ENCODE measurements around the gene CHRM4.
A peak's percentile ranks its signal among the peaks of the same experiment; 100 is the strongest.

Gene CHRM4

DNA sequence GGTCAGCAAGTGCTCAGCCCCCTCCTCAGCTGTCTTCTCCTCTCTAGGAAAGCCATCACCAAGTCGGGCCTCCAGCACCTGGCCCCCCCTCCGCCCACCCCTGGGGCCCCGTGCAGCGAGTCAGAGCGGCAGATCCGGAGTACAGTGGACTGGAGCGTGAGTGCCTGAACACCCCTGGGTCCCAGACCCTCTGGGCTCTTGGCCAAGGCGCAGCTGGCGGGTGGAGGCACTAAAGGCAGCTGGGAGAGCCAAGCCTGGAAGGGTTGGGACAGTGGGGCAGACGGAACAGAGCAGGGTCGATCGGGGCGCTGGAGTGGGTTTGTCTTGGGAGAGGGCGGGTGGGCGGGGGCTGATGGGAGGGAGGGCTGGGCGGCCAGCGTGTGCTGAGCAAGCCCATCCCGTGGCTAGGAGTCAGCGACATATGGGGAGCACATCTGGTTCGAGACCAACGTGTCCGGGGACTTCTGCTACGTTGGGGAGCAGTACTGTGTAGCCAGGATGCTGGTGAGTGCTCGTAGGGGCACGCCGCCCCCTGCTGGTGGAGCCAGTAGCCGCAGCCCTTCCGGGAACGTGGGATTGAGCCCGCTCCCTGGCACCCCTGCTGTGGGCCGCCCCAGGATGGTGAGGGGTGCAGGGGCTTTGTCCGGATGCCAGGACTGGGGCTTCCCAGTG lies 24.2 kb downstream of the CHRM4 start:
- DNase-seq = peak; percentile 88 to 89

DNA sequence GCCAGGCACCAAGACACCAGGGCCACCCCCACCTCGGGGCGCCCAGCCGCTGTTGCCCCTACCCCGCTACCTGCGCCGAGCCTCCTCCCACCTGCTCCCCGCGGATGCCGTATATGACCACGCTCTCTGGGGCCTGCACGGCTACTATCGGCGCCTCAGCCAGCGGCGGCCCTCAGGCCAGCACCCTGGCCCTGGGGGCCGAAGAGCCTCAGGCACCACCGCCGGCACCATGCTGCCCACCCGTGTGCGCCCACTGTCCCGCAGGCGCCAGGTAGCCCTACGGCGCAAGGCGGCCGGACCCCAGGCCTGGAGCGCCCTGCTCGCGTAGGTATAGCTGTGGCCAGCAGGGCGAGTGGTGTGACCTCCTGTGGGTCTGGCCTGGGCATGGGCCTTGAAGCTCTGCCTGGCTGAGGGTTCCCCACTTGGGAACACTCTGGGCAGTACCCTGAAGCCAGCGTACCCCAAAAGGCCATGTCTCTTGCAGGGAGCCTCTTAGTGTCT lies 24.9 kb downstream of the CHRM4 start:
- no peak for DNase-seq

DNA sequence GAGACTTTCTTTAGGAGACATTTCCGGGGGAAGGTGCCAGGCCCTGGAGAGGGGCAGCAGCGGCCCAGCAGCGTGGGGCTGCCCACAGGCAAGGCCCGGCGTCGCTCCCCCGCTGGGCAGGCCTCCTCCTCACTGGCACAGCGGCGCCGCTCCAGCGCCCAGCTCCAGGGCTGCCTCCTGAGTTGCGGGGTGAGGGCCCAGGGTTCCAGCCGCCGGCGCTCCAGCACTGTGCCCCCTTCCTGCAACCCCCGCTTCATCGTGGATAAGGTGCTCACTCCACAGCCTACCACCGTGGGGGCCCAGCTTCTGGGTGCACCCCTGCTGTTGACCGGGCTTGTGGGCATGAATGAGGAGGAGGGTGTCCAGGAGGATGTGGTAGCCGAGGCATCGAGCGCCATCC lies 25.3 kb downstream of the CHRM4 start:
- DNase-seq = no peak

DNA sequence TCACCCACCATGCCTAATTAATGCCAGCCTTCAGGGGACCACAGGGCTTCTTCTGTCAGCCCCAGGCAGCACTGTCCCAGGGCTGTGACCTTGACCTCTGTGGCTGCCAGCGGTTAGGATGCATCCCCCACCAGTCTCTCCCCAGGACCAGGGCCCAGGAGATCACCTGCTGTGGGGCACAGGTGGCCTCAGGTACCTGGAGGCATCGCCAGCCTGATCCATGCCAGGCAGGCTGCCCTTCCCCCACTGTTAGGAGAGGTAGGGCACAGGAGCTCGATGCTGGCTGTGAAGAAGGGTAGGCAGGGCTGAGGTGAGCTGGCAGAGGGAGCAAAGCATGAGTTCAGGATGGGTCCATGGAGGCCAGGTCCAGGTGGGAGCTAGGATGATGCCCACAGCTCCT lies 26.8 kb downstream of the CHRM4 start:
- DNase-seq = no peak

DNA sequence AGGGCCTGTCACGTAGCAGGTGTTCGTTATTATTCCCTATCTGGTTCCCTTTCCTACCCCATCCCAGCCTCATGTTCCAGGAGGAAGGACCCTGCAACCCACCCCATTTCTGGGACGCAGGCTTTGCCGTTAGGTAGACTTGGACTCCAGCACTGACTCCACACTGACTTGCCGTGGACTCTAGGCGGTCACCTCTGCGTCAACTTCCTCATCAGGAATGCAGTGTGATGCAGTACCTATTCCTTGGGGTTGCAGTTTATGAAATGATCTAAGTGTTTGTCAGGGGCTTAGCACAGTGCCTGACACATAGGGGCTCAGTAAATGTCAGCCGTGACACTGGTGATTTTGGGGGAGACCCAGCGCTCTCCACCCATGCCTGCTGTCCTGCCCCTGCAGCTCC lies 27.5 kb downstream of the CHRM4 start:
- DNase-seq = no peak

DNA sequence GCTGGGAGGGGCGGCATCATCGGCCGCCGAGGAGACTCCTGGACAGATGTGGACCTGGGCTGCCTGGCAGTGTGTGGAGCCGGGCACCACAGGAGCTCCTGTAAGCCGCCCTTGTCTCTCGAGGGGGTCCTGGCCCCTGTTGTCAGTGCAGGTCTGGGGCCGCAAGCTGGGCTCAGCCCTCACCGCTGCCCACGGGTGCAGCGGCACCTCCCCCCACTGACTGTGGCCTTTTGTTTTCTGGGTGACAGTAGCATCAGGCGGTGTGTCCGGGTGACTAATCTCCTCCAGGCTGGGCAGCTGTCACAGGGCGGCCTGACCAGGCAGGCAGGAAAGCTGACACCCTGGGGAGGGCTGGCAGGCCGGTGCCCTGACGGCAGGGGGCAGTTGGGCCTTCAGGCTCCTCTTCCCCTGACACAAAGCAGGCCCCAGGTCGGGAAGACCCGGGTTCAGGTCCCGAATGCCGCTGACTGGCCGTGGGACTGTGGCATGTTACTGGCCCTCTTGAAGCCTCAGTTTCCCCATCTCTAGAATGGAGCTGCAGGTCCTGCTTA lies 28.0 kb downstream of the CHRM4 start:
- no peak for DNase-seq

DNA sequence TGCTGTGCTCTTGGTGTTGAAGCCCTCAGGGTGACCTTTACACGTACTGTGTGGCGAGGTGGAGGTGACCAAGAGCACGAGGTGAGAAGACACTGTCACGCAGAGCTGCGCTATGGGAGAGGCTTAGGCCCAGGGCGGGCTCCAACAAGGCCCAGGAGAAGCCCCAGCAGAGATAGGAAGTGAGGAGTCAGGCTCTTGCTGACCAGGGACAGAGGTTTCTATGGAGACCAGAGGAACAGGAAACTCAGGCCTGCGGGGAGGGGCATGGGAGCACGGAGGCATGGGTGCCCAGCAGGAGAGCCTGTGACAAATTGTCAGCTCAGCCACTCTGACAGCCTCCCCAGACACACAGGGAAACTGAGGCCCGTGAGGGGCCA lies 28.6 kb downstream of the CHRM4 start:
- no peak for DNase-seq

DNA sequence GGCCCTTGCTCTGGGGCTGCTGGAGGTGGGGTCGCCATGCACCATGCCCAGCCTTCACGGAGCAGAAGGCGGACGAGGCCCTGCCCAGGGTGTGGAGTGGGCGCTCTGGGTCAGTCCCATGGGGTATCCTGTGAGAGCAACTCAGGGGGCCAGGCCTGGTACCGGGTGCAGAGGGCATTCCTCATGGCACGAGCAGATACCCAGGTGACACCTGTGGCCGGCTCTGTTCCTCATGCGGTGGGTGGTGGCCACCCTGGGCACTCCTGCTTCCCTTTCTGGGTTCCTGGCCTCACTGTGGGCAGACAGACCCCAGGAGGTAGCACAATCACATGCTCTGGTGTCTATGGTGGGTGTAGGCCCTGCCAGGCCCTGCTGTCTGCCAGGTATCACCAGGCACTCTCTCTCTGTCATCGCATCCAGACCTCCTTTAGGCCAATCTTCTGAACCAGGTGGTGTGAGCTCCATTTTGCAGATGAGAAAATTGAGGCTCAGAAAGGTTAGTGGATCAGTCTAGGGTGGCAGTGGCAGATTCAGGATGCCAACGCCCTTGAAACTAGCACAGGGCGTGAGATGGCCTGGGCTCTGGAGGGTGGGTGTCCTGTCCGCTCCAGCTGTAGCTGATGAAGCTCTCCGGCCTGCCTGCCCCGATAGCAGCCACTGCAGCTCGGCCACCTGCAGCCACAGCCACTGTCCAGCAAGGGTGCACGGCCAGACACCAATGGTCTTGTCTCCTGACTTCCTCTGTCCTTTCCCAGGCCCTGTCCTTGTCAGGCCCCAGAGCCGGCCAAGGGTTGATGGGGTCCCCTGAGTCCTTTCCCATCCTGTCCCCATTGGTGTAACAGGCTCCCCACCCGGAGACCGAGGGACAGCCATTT lies 29.2 kb downstream of the CHRM4 start:
- DNase-seq = no peak

DNA sequence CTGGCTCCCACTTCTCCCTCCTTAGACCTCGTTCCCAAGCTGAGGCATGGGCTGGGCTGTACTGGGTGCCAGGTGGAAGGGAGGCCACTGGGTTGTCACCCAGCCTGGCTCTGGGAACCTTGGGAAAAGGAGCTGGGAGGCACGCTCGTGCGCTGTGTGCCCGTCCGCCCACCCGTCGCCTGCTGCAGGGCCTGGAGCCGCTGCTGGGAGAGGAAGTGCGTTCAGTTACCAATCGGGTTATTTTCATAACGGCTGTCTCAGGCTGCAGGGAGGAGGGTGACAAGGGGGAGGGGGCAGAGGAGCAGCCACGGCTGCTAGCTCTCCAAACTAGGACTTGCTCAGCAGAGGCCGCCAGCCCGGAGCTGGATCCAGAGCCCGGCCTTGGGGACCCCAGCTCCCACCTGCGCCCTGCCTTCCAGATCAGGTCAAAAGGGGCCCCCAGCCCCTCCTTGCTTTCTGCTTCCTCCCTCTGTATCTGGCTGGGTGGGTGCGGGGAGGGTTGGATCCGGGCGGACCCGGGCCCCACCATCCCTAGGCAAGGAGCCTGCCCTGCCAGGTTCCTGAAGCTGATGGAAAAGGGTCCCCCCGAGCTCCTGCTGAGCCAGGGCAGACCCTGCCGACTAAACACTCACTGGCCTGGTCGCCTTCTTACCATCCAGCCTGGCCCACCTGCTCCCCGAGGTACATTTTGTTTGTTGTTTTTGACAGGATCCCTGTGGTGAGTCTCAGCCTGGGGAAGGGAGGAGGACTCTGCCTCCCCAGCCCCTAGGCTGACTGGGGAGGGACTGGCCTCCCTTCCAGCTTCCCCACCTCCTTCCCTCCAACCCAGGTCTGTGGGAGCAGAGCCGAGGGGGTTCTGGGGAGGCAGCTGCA lies 30.1 kb downstream of the CHRM4 start:
- peak; percentile 77 to 81 for DNase-seq

DNA sequence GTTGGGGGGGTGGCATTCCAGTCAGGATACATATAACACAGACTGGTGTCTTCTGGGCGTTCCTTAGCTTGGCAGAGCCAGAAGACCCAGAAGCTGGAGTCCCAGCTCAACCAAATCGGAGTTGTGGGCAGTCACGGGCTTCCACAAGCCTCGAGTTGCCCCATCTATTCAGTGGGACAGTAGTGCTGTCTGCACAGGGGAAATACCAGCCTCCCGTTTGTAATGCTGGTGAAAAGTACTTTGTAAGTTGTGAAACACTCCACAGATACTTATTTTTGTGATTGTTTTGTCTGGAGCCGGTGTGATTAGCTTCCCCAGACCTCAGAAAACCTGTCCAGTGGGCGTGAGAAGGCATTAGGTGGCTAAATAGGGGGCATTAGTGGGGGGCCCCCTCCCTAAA lies 30.7 kb downstream of the CHRM4 start:
- DNase-seq = no peak

DNA sequence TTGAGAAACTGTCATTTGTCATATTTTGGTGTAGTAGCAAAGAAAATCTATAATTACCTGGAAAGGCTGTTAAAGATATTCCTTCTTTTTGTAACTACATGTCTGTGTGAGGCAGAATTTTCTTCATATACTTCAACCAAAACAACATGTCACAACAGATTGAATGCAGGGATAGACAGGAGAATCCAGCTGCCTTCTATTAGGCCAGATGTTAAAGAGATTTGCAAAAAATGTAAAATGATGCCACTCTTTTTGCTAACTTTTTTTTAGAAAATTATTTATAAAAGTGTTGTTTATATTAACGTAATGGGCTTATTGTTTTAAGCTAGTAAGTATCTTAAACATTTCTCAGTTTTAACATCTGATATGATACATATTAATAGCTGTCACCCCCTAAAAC lies 31.6 kb downstream of the CHRM4 start:
- no peak for DNase-seq

DNA sequence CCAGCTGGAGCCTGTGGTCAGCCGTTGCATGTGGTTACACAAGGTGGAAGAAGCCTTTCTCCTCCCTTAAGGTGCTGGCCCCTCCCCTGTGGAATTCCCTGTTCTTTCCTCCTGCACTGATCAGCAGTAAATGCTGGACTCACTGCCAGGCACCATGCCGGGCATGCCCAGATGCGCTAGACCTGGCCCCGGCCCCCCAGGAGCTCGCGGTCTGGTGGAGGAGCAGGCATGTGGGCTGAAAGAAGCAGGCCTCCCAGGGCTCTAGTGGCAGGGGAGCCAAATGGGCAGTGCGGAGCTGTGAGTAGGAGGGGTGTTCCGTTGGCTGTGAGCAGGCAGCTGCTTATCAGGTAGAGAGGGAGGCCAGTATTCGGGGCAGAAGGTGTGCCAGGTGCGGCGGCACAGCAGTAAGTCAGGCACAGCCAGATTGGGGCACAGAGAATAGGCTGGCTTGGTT lies 34.1 kb downstream of the CHRM4 start:
- DNase-seq = no peak

DNA sequence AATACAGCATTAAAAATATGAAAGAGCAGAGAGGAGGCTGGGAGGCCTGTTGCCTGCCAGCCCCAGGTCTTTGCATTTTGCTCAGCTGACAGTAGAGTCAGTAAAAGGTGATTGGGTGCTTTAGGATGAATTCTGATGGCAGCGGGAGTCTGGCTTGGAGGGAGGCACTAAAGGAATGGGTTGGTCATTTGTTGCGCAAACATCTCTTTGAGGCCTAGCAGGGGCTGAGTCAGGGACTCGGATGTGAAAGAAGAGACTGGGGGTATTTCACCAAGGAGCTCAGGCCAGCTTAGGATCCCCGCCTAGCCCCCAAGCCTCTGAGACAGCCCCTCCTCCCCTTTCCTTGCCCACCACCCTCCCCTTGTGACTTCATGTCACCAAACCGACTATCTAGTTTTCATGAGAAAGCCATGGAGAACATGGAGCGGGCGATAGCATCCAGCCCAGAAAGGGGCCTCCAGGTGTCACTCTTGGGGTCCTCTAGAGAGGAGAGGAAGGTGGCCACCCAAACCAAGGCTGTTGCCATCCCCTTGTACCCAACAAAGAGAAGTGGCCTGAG lies 34.6 kb downstream of the CHRM4 start:
- no peak for DNase-seq

DNA sequence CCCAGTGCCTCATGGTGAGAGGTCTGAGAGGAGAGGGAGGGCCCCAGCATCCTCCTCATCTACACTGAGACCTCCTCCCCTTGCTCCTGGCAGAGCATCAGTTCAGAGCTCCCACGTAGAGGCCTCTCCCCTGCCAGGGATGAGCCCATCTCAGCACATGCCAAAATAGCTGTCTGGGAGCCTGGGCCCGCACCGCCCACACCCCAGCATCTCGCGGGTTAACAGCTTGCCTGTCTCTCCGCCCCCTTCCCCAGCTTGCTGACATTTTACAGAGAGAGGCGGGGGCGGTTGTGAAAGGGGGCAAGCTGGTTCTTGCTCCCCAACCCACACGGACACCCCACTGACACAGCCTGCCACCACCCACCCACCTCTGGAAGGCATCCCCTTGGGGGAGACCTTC lies 37.9 kb downstream of the CHRM4 start:
- DNase-seq = peak; percentile 75 to 81

DNA sequence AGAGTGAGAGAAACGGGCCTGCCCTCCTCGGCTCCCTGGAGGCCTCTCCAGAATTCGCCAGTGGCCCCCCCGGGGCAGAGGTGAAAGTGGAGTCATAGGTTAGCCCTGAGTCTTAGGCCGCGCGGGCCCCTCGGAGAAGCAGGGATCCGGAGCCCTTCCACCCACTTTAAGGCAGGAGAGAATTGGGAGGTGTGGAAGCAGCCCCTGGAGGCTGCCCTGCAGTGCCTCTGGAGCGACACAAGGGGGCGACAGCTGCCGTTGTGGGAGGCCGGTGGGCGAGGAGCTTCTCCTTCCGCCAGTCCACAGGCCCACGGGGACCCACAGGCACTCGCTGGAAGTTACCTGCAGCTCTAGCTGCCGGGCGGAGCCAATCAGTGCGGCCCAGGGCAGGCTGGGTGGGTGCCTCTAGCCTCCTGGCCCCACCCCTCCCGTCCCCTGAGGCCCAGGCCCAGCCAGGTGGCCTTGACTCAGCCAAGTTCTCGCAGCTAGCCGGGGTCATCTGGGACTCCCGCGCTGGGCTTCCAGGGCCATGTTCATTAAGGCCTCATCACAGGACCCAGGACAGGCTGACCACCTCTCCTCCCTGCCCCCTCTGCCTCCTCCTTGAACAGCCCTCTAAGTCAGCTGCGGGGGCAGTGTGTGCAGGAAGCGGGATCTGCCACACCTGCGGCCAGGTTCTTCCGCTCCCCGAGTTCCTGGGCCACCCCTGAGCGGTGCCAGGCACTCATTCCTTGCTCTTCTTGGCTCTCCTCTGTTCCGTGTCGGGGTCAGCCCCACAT lies 39.3 kb downstream of the CHRM4 start:
- peak; percentile 85 to 88 for DNase-seq

DNA sequence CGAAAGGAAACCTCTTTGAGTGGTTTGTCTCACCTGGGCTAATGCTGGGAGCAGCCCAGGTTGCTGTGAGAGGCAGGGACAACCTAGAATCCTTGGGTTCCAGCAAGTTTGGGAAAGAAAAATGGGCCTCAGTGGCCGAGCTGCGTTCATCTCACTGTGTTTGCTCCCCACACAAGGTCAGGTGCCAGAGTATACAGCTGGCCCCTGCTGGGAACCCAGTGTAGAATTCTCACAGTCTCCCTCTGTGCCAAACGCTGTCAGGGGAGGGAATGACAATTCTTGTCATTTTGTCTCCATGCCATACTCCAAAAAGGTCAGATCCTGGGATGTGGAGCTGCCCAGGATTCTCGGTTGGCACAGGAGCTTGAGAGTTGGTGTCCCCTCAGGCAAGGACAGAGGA lies 40.0 kb downstream of the CHRM4 start:
- DNase-seq = no peak

DNA sequence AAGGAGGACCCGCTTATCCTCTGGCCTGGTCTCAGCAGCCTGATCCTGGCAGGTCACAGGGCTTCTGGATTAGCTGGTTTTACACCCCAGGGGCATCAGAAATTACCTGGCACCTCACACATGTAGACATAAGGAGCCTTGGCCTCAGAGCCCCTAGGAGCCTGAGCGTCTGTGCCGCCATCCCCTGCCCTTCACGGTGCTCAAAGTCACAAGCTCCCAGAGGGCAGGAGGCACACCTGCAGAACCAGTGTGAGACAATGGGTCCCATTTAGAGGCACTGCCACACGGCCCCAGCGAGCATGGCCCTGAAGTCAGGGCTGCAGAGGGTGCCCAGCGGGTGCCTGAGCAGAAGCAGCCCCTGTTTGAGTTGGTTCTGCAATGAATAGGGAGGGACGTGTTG lies 40.4 kb downstream of the CHRM4 start:
- DNase-seq = no peak

DNA sequence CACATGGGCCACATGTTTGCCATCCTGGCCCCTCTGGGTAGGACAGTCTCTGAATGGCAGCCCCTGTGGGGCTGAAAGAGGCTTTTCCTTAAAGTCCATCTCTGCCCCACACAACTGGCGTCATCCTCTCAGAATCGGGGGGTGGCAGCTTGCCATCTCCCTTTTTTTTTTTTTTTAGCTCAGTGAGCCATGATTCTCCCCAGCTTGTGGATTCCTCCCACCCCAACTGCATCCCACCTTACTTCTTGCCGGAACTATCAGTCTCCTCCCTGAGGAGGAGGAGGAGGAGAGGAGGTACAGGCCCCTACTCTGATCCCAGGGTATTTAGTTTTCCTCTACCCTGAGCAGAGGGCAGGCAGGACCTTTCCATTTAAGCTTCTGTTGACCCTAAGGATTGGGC lies 40.9 kb downstream of the CHRM4 start:
- DNase-seq = no peak

DNA sequence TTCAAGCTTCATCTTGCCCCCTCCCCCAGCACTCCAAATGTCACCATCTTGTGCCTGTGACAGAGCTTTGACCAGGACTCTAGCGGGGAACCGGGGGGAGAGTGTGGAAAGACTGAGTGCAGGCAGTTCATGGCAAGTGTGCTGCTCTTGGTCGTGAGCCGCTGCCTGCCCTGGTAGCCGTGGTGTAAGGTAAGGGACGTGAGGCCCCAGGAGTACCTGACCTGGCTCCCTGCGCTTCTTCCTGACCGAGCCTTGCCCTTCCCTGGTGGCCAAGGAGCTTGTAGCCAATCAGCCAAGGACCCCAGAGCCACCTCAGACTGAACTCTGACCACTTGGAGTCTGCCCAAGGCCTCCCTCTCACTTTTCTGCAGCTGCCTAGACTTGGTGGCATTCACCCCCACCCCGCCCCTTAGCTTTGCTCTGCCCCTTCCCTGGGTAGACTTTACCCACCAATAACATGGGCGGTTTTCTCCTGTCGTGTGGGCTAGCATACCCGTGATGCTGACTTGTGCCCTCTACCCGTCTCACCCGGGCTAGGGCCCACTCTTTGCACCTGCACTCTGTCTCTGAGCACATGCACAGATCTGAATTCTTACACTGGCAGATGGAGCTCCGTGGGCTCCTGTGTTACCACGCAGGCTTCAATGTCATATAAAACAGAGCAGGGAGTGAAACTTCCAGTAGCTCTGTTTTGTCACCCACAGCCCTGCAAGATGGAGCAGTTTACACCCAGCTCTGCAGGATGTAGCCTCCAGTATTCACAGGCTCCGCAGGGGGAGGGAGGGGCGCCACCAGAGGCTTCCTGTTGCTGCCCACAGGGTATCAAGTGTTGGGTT lies 42.8 kb downstream of the CHRM4 start:
- DNase-seq = peak; percentile 78 to 79

DNA sequence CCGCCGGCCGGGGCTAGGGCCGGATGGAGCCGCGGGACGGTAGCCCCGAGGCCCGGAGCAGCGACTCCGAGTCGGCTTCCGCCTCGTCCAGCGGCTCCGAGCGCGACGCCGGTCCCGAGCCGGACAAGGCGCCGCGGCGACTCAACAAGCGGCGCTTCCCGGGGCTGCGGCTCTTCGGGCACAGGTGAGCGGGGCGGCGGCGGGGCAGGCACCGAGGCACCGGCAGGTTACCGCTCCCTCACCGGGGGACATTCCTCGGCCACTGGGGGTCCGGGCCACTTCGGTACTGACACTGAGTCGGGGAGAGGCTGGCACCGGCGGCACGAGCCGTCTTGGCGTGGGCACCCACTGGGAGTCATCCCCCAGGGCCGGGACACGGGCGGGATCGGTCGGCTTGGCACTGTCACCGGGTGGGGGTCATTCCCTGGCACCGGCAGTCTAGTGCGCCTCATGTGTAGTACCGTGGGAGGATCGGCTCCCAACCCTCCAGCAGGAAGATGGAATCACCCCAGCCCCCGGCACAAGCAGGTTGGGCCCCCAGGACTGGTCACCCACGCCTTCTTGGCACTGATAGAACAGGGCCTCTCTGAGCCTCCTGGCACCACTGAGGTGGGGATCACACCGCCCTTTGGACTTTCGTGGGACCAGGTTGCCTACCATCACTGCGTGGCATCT lies 43.8 kb downstream of the CHRM4 start:
- DNase-seq = peak; percentile 56 to 57
